ENCODE data around the gene ELFN1. TPM values are rescaled to one million over a fixed set of nuclear protein-coding genes. Genes with fewer than 3 reads are reported as not detected.

Gene ELFN1
- total RNA-seq, 1 experiment from 2014 or later, result 0.69 TPM

GRCh38 chr7:1697499-1698125 lies 27.5 kb downstream of the ELFN1 start:
- POLR2A ChIA-PET (ENCODE audit: unreplicated experiment), result no interaction called here
- no peak for ATAC-seq
- no TSS peak for BruUV-seq (replicated peaks)

GRCh38 chr7:1698201-1698600 lies 28.1 kb downstream of the ELFN1 start:
- Histone ChIP-seq H3K9me3 (ENCODE audit: low read length) (no peaks in the 10 kb centered on the region), H3K36me3 (ENCODE audit: low read depth, low read length) (no peaks in the 10 kb centered on the region), H3K9ac (ENCODE audit: low read length) (no peak overlapping the region), H3K4me2 (ENCODE audit: low read length) (no peak overlapping the region), H3K27ac (ENCODE audit: low read length) (no peak overlapping the region), H3K4me3 (ENCODE audit: low read length) (no peak overlapping the region), H4K20me1 (ENCODE audit: low read length) (no peaks in the 10 kb centered on the region), H3K9me2 (replicated peaks; ENCODE audit: low read length) (no peaks in the 10 kb centered on the region), H3F3A (ENCODE audit: low read length, unreplicated experiment) (no peaks in the 10 kb centered on the region), H3K79me2 (ENCODE audit: low read length) (no peaks in the 10 kb centered on the region), H3K4me1 (ENCODE audit: insufficient read depth, low read length) (no peaks in the 10 kb centered on the region), H3K27me3 (ENCODE audit: low read length) (peaks cover 73% of the 10 kb centered on the region), H2AFZ (ENCODE audit: low read length) (no peak overlapping the region)
- intact Hi-C loops (cut with micrococcal nuclease), result no loop called here
- ChIA-PET POLR2A (ENCODE audit: unreplicated experiment) (no interaction called here), CTCF (no interaction called here)
- DNase-seq, result no peak
- ATAC-seq, result no peak
- TF ChIP-seq EZH2phosphoT487 (IDR thresholded peaks at IDR 0.05; ENCODE audit: borderline replicate concordance, low read length), result no peak
- TF ChIP-seq CTCF (conservative IDR thresholded peaks at IDR 0.05; ENCODE audit: low read depth, low read length), result no peak
- no peak for TF ChIP-seq EZH2 (IDR thresholded peaks at IDR 0.05; ENCODE audit: low read length, unreplicated experiment)
- BruUV-seq (replicated peaks), result no TSS peak

More at GRCh38 chr7:1697499-1698125, 27.5 kb downstream of the ELFN1 start:
- Histone ChIP-seq H3K9me3 (ENCODE audit: low read length) (no peaks in the 10 kb centered on the region), H4K20me1 (ENCODE audit: low read length) (no peaks in the 10 kb centered on the region), H3K4me1 (ENCODE audit: insufficient read depth, low read length) (no peaks in the 10 kb centered on the region), H3K79me2 (ENCODE audit: low read length) (no peaks in the 10 kb centered on the region), H2AFZ (ENCODE audit: low read length) (no peak overlapping the region), H3K4me2 (ENCODE audit: low read length) (no peak overlapping the region), H3K4me3 (ENCODE audit: low read length) (no peak overlapping the region), H3K9ac (ENCODE audit: low read length) (no peak overlapping the region), H3K36me3 (ENCODE audit: low read depth, low read length) (no peaks in the 10 kb centered on the region), H3K9me2 (replicated peaks; ENCODE audit: low read length) (no peaks in the 10 kb centered on the region), H3K27me3 (ENCODE audit: low read length) (peaks cover 75% of the 10 kb centered on the region), H3F3A (ENCODE audit: low read length, unreplicated experiment) (no peaks in the 10 kb centered on the region), H3K27ac (ENCODE audit: low read length) (no peak overlapping the region)
- intact Hi-C loops (cut with micrococcal nuclease), result no loop called here
- DNase-seq, result no peak
- CTCF ChIA-PET, result no interaction called here
- TF ChIP-seq CTCF (conservative IDR thresholded peaks at IDR 0.05; ENCODE audit: low read depth, low read length), result no peak
- TF ChIP-seq EZH2 (IDR thresholded peaks at IDR 0.05; ENCODE audit: low read length, unreplicated experiment), result no peak

GRCh38 chr7:1698951-1699350 lies 28.9 kb downstream of the ELFN1 start:
- POLR2A ChIA-PET (ENCODE audit: unreplicated experiment), result no interaction called here

More at GRCh38 chr7:1698951-1699350, 28.9 kb downstream of the ELFN1 start:
- Histone ChIP-seq H3K4me1 (ENCODE audit: insufficient read depth, low read length) (no peaks in the 10 kb centered on the region), H3K9me3 (ENCODE audit: low read length) (no peaks in the 10 kb centered on the region), H3K27me3 (ENCODE audit: low read length) (peaks cover 66% of the 10 kb centered on the region), H3K79me2 (ENCODE audit: low read length) (no peaks in the 10 kb centered on the region), H3K36me3 (ENCODE audit: low read depth, low read length) (no peaks in the 10 kb centered on the region), H4K20me1 (ENCODE audit: low read length) (no peaks in the 10 kb centered on the region), H3K27ac (ENCODE audit: low read length) (no peak overlapping the region), H3F3A (ENCODE audit: low read length, unreplicated experiment) (no peaks in the 10 kb centered on the region), H3K9ac (ENCODE audit: low read length) (no peak overlapping the region), H3K9me2 (replicated peaks; ENCODE audit: low read length) (no peaks in the 10 kb centered on the region), H3K4me2 (ENCODE audit: low read length) (no peak overlapping the region), H2AFZ (ENCODE audit: low read length) (no peak overlapping the region), H3K4me3 (ENCODE audit: low read length) (no peak overlapping the region)
- CTCF ChIA-PET, result no interaction called here
- no TSS peak for BruUV-seq (replicated peaks)
- intact Hi-C loops (cut with micrococcal nuclease), result no loop called here
- TF ChIP-seq EZH2 (IDR thresholded peaks at IDR 0.05; ENCODE audit: low read length, unreplicated experiment) (no peak), EZH2phosphoT487 (IDR thresholded peaks at IDR 0.05; ENCODE audit: borderline replicate concordance, low read length) (no peak), CTCF (conservative IDR thresholded peaks at IDR 0.05; ENCODE audit: low read depth, low read length) (no peak)
- ATAC-seq, result no peak
- DNase-seq, result no peak
